ENCODE measurements around the gene ABHD14A.
"Not testable (repeated sequence)": the region's sequence is repeated elsewhere in the genome, so short reads cannot be mapped to it uniquely, and the experiment has no call there.

The ABHD14A gene

DNA sequence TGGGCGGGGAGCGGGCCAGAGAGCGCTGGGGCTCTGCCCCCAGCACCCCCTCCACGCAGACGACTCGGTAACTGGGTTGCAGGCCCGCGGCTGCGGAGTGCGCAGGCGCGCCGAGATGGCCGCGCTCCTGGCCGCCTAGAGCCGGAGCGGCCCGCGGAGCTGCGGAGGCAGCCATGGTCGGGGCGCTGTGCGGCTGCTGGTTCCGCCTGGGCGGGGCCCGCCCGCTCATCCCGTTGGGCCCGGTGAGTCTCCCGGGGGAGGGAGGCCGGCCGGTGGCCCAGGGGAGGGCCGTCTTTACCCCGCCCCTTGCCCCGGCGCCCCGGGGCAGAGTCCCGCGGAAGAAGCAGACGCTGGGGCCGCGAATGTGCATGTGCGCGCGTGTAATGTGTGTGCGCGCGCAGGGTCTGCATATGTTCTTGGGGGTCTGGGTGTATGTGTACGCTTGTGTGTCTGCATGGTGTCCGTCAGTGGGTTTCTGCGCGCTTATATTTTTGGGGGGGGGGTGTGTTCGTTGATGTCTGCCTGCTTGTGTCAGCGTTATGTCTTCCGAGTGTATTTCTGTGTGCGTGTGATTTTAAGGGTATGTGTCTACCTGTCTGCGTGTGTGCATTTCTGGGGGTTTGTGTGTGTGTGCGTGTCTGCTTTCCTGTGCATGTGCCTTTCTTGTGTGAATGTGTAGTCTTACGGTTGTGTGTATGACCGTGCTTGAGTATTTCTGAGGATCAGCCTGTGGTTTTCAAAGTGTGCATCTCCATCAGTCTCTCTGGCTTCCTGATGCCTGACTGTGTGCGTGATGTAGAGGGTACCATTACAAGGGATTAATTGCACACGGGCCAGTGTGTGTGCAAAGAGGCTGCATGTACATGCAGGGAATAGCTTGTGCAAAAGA, at the start of gene ABHD14A:
Gene ABHD14A, plus strand, starts transcription at position 102 of the 889 bp plus-strand sequence. Its CDS starts 72 bp downstream, at position 174.
- DNase-seq (ENCODE audit: low read depth): peak; percentile 29

DNA sequence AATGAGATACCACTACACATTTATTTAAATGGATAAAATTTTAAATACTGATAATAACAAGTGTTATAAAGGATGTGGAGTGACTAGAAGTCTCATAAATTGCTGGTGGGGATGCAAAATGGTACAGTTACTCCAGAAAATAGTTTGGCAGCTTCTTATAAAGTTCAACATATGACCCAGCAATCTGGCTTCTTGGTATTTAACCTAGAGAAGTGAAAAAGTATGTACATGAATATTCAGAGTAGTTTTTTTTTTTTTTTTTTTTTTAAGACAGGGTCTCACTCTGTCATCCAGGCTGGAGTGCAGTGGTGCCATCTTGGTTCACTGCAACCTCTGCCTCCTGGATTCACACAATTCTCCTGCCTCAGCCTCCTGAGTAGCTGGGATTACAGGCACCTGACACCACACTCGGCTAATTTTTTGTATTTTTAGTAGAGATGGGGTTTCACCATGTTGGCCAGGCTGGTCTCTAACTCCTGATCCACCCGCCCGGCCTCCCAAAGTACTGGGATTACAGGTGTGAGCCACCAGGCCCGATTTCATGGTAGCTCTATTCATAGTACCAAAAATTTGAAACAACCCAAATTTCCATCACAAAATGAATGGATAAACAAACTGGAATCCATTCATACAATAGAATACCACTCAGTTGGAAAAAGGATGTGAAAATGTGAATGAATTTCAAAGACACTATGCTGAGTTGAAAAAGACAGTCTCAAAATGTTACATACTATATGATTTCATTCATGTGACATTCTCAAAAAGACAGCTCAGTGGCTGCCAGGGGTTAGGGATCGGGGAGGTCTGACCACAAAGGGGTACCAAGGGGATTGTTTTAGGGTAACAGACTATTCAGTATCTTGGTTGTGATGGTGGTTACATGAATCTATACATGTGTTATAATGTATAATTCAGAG, 47.5 kb upstream of the ABHD14A start:
- no peak for DNase-seq (ENCODE audit: low read depth)

DNA sequence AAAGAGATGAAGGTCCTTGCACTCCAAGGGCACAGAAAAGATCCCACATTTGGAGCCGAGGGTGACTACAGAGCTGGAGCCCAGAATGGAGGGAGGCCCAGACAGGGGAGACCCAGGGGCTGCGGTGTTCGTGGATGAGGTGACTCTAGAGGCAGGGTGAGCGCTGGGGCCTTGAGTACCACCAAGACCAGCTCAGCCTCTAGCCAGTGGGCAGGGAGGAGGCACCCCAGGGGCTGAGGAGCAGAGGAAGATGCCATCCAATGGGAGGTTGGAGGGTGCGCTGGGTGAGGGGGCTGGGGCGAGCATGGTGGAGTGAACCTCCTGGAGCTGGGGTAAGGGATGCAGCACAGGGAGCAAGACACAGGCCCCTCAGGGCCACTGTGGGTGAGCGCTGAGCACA, 46.4 kb upstream of the ABHD14A start:
- no peak for DNase-seq (ENCODE audit: low read depth)

DNA sequence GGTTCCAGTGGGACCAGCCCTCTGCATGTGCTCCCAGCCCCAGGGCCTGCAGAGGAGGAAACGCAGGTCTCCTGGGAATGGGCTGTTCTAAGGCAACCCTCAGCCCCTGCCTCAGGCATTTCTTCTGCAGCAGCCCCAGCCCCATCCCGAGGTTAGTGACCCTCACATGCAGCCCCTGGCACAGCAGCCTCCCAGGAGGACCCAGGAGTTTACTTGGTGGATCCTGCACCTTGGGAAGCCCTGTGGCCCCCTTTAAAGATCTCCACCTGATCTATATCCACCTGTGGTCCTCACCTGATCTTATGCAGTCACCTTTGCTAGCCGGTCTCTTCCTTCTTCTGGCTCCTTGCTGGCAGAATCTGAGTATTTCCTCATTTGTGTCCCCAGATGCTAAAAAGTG, 45.9 kb upstream of the ABHD14A start:
- not testable (repeated sequence) for DNase-seq (ENCODE audit: low read depth)

DNA sequence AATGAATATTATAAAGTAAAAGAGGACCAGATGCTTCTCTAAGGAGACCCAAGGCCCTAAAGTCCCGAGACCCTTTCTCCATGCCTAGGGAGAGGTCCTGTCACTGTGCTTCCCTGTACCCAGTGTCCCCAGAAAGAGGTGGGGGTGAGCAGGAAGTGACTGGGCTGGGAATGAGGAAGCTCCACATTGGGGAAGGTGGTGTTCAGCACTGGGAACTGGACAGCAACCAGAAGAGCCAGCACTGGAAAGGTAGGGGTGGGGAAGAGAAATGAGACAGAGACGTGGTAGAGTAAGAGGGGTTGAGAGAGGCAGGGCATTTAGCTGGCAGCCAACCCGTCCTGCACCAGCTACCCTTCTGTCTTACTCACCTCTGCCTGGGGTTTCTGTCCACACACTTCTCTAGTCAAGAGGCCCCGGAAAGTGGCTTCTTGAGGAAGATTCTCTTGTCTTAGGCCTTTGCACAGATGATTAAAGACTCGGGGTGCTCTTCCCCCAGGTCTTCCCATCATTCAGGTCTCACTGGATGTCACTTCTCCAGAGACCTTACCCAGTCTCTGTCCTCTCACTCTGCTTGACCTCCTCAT, 45.4 kb upstream of the ABHD14A start:
- DNase-seq (ENCODE audit: low read depth): no peak

DNA sequence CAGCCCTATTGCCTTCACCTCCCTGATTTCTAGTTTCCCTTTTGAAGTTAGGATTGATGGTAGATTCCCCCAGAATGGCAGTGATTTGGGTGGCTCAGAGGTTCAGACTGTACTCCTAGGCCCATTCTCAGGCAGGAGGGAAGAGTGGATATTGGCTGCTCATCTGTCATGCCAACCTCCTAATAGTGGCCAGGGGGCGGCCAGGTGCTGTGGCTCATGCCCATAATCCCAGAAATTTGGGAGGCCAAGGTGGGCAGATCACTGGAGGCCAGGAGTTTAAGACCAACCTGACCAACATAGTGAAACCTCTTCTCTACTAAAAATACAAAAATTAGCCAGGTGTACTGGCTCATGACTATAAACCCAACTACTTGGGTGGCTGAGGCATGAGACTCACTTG, 44.4 kb upstream of the ABHD14A start:
- no peak for DNase-seq (ENCODE audit: low read depth)

DNA sequence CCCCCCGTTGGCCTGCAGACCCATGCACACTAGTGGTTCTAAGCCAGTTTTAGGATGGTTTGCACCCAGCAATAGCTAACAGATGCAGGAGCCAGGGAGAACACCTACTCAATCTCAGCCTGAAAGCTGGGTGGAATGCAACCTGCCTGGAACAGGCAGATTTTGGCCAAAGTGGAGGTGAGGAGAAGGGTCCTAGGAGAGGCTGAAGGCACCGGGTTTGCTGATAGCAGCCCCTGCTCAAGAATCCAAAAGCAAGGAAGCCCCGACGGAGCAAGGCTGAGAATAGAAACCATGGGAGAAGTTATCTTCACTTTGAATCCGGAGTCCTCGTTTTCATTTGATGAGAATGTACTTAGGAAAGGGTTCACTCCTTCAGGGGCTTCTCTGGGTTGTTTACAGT, 43.1 kb upstream of the ABHD14A start:
- no peak for DNase-seq (ENCODE audit: low read depth)

DNA sequence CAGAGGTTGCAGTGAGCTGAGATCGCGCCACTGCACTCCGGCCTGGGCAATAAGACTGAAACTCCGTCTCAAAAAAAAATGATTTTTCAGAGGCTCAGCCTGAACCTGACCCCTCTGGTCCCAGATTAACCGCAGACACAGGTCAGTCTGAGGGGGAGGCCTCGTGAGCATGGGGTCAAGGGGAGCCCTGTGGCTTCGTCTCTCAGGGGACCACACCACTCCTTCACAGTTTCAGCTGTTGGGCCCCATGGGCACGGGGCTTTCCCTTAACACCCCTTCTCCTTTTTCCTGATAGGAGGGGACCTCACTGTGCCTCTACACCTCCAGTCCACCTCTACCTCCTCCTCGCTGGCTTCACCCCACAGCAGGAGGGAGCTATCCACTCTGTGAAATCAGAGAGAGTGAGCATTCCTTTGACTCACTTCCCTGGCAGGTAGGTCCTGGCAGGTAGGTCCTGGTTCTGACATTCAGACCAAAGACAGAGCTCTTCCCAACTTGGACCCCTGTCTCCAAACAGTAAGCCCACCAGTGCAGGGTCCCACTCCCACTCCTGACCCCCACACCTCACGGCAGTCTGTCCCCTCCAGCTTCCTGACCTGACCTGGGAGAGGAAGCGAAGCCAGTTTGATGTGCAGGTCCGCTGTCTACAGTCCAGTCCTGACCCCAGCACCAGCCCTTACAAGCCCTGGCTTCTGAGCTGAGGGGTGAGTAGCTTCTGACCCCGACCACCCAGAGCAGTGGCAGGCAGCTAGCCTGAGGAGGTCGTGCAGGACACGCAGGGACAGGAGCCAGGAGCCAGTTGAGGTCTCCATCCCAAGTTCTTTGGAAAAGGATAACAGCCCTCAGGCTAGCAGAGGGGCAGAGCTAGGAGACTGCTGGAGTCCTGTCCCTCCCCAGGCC, 42.1 kb upstream of the ABHD14A start:
- DNase-seq (ENCODE audit: low read depth): no peak

DNA sequence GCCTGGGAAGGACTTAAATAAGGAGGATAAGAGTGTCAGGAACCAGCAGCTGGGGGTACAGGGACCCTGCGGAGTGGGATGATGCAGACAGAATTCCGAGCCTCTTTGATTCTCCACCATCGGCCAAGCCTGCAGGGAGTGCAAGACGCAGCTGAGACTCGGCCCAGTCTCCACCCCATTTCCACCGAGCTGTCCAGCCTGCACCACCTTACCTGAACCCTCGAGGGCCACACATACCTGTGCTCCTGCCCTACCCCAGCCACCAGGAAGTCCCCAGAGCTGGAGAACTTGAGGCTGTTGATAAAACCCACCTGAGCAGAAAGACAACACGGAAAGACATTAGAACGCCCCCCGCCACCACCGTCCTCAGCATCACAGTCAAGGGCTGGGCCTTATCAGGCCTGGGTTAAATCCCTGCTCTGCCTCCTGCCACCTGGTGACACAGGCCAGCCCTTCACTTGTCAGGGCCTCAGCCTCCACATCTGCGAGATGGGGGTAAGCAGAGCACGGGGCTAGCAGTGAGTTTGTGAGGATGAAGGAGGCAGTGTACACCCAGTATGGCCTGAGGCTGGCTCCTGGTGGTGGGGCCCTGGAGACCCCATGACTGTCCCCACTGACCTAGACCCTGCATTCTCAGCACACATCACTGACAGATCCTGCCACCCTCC, 41.3 kb upstream of the ABHD14A start:
- no peak for DNase-seq (ENCODE audit: low read depth)

DNA sequence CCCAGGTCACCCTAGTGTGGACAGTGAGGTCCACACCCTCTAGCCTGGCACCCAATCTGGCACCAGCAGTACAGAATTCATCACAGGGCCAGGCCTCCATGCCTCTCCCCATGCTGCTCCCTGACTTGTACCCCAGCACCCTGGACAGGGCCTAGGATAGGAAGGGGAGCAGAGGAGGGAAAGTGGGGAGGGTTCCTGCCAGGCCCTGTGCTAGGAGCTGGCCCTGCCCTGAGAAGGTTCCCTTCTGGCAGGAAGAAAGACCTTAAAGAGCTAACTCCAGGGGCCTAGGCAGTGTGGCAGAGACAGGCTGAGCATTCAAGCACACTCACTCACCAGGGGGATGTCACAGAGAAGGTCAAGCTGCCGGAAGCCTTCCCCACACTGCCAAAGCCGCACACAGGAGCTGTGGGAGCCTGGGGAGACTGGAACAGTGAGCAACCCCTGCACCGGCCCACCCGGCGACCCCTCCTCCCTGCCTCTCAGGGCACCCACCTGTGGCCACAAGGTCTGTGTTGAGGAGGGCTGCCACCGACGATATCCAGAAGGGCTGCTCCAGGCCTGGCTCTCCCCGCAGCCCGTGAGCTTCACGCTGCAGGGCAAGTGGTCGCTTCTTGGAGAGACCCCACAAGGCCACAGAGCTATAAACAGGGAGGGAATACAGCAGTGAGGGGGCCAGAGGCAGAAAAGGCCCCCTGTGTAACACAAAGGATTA, 40.6 kb upstream of the ABHD14A start:
- DNase-seq (ENCODE audit: low read depth): no peak

DNA sequence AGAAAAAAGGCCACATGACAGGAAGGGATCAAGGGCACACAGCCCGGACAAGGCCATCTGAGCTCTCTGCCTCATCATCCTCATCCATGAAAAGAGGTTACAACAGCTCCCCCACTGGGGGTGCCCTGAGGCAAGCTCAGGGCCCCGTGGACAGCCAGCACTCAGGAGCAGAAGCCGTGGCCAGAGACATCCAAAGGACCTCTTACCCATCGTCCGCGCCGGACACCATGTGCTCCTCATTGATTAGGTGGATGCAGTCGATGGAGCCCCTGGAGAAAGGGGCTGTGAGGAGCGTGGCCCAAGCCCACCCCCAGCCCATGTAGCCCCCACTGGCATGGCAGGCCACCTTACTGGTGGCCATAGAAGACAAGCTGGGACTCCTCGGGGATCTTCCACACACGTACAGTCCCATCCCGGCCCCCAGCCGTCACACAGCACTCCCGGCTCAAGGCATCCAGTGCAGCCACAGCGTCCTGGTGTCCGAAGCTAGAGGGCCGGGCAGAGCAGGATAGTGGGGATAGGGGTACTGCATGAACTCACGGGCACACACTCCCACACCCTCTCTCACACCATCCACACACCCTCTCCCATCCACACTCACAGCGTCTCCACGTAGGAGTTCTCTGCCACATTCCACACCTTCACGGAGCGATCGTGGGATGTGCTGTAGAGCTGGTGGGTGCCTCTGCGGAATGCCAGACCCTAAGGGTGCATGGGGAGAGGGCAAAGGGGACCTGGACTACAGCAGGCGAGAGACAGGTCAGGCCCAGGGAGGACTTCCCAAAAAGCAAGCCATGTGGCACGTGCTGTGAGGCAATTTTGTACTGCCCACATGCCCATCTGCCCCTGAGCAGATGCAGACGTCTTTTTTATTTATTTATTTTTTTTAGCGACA, 39.6 kb upstream of the ABHD14A start:
- no peak for DNase-seq (ENCODE audit: low read depth)

DNA sequence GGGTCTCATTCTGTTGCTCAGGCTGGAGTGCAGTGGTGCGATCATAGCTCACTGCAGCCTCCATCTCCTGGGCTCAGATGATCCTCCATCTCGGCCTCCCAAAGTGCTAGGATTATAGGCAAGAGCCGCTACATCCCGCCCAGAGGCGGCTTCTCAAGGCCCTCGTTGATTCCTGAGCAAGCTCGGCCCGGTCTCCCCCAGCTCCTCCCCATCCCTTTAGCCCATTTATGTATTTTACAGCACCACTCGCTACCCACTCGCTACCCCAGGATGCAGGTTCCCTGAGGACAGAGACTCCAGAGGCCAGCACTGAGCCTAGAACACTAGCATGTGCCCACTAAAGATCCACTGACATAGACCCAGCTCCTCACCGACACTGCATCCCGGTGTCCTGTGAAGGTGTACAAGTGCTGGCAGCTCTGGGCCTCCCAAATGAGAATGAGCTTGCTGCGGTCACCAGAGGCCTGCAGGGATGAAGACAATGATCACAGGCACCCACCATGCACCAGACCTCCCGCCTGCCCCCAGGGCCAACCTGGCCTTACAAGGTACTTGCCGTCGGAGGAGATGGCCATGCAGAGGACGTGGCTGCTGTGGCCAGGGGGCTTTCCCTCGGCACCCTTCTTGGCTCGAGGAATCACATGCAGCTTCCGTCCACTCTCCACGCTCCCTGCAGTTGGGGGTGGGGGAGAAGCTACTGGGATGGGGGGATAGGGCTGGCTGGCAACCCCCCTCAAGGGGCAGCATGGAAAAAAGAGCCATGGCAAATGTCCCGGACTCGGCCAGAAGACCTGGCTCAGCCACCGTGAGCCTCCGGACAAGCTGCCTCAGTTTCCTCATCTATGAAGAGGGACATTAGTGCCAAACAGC, 38.7 kb upstream of the ABHD14A start:
- no peak for DNase-seq (ENCODE audit: low read depth)

DNA sequence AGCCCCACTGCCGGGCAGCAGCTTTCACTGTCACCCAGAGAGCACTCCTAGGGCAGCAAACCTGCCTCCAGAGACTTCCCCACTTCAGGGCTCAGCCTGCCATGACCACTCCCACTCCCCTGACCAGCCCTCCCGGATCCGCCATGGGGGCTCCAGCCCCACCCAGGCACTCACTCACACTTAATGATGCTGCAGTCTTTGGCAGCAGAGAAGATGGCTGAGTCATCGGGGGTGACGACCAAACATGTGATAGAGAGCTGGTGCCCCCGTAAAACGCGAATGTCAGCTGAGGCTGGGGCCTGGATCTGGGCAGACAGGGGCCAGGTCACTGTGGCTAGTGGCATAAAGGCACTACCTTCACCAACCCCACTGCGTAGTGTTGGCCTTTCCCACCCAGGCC, 37.9 kb upstream of the ABHD14A start:
- no peak for DNase-seq (ENCODE audit: low read depth)

DNA sequence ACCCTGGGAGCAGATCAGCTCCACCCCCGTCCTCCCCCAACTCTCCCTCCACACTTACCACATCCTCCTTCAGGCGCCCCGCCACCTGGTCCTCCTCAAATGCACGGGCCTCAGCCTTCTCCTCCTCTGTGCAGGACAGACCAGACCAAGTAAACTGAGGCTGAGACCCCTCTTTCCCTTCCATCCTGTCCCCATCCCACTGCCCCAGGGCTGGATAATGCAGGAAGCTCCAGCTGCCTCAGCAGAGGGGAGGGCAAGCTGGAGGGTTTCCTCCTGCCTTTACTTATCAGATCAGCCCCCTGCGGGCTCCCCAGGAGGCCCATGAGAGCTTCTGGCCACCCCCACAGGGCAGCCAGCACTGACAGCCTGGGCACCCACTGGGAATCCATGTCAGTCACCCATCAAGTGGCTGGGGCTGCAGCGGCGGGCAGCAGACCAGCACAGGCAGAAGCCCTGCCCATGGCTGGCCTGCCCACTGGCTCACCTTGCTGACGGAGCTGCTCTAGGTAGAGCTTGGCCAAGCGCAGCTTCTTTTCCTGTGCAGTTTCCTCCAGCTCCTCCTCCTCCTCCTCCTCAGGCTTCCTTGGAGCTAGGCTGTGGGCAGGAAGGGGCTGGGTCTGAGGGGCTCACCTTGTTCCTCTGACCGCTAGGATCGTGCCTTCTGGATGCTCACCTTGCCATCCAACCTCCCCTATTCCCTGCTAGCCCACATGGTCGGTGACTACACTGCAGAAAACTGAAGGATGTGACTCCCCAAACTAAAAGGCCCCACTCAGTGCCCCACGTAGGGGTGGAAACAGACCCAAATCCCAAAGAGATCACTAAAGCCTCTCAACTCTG, 37.0 kb upstream of the ABHD14A start:
- DNase-seq (ENCODE audit: low read depth): no peak

DNA sequence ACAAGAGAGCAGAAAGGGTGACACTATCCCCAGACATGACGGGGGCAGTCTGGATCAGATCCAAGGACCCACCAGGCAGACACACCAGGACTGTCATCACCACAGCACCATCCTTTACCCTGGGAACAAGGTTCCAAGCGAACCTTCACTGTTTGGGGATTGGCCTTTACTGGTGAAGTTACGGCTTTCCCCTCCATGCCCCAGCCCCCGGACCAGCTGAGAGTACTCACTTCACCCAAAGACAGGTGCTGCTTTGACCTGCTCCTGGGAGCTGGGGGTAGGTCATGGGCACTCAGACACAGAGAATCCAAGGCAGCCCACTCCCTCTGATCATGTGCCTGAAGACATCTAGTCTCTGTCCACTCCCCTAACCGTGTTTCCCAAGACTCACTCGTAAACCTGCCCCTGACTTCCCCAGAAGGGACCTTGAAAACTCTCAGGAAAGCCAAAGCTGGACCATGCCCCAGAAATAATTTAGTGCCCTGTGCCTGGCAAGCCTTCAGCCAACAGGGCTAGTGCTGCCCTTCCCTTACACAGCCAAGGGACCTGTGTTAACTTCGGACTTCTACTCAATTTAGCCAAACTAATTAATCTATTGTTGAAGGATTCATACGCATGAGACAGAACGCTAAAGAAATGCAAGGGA, 36.0 kb upstream of the ABHD14A start:
- DNase-seq (ENCODE audit: low read depth): no peak

DNA sequence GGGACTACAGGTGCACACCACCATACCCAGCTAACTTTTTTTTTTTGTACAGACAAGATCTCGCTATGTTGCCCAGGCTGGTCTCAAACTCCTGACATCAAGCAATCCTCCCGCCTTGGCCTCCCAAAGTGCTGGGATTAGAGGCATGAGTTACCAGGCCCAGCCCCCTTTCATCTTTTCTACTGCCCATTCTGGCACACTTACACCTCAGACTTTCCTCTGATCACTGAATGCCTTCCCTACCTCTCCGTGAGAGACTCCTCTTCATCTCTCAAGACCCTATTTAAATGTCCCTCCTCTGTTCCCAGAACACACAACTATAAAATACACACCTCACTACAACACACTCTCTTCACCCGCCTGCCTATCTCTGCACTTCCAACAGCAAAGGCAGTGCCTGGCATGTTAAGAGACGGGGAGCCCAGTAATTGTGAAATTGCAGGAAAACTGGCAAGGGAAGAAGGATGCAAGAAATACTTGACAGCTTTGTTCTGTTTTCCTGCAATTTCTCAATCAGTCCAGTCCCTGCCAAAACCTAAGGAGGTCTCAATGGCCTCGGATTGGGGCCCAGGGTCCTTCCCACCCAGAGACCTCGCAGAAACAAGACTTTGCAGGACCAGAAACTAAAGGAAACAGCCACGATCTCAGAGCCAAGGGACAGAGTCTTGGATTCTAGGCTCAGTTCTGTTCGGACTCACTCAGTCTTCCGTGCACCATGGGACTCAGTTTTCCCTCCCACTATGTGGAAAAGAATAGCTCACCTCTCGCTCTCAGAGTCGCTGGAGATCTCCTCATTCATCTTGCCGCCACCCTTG, 34.0 kb upstream of the ABHD14A start:
- DNase-seq (ENCODE audit: low read depth): no peak

All from fibroblast of the conjunctiva (primary cell).